ENCODE data around the gene COA3.

Gene COA3

DNA sequence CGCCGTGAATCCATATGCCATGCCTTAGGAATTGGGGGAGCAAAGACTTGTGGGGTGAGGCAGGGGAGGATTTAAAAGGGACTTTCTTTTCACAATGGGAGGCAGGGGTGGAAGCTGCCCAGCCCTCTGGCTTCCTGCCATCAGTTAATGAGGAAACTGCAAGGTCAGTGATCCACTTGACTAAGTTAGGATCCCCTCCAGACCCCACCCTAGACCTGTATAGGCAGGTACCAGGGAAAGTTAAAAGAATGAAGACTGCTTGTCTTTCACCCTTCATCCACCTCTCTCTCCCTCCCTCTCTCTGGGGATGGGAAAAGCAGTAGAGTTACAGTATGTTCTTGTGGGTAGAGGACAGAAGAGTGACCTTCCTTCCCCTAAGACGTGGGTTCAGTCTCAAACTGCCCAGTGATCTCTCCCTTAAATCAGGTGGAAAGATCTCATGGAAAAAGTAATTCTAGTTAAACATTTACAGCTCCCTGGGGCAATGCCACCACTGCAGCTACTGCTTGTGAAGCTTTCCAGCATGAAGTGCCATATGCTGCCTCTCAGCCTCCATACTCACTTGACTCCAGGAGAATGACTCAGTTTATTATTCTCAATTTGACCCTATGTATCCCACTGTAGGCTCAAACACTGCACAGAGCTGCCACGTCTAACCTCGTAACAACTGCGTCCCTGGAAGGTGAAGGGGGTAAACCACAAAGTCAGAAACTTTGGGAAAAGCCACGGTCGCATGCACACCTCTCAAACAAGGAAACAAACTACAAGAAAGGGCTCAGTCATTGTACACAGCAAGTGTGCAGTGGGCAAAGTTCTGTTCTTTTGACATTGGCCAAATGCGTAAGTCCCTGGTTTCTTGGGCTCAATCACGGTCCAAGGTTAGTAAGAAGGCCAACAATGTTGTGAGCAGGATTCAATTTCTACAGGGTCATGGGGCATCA is 1.2 kb downstream of the COA3 start:
- TF ChIP-seq, protein P1, sequence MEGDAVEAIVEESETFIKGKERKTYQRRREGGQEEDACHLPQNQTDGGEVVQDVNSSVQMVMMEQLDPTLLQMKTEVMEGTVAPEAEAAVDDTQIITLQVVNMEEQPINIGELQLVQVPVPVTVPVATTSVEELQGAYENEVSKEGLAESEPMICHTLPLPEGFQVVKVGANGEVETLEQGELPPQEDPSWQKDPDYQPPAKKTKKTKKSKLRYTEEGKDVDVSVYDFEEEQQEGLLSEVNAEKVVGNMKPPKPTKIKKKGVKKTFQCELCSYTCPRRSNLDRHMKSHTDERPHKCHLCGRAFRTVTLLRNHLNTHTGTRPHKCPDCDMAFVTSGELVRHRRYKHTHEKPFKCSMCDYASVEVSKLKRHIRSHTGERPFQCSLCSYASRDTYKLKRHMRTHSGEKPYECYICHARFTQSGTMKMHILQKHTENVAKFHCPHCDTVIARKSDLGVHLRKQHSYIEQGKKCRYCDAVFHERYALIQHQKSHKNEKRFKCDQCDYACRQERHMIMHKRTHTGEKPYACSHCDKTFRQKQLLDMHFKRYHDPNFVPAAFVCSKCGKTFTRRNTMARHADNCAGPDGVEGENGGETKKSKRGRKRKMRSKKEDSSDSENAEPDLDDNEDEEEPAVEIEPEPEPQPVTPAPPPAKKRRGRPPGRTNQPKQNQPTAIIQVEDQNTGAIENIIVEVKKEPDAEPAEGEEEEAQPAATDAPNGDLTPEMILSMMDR (conservative IDR thresholded peaks at IDR 0.05), result no peak
- H3K27ac ChIP-seq, result peak overlapping the region; percentile 77; the same call in 1 of the 2 replicates

DNA sequence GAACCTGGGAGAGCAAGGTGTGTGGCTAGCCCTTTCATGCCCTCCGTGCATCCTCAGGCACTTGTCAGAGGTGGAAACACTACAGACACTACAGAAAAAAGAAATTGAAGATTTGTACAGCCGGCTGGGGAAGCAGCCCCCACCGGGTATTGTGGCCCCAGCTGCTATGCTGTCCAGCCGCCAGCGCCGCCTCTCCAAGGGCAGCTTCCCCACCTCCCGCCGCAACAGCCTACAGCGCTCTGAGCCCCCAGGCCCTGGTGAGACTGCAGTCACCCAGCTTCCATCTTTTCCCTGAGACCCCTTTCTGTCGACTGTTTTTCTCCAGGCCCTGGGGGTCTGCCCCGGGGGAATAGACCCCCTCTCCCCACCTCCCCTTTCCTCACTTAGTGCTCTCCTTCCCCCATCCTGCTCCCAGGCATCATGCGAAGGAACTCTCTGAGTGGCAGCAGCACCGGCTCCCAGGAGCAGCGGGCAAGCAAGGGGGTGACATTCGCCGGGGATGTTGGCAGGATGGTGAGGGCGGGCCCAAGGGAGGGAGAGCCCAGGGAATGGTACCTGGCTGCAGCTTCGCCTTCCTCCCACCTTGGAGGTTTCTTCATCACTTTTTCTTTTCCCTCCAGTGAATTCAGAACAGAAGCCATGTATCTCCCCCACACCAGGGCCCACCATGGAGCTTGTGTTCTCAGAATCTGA is 2.3 kb downstream of the COA3 start:
- no peak overlapping the region for H3K27ac ChIP-seq
- TF ChIP-seq, protein P1 (conservative IDR thresholded peaks at IDR 0.05), result no peak

DNA sequence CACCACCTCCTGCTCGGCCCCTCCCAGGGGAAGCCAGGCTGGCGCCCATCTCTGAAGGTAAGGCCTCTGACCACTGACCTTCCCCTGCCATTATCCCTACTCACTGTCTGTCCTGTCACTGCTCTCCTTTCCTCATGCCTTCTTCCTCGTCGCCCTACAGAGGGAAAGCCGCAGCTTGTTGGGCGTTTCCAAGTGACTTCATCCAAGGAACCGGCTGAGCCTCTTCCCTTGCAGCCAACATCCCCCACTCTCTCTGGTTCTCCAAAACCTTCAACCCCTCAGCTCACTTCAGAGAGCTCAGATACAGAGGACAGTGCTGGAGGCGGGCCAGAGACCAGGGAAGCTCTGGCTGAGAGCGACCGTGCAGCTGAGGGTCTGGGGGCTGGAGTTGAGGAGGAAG is 3.0 kb downstream of the COA3 start:
- TF ChIP-seq, protein P1 (conservative IDR thresholded peaks at IDR 0.05), result no peak
- H3K27ac ChIP-seq, result no peak overlapping the region

DNA sequence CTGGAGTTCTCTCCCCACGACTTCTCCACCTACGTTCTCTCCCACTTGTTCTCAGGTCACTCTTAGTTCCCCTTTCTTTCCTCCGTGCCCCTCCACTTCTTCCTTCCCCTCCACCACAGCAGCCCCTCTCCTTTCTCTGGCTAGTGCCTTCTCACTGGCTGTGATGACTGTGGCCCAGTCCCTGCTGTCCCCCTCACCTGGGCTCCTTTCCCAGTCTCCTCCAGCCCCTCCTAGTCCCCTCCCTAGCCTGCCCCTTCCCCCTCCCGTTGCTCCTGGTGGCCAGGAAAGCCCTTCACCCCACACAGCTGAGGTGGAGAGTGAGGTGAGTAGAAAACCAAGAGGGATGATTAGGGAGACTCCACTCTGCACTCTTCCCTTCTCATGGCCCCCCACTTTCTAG is 3.4 kb downstream of the COA3 start:
- TF ChIP-seq, protein P1 (conservative IDR thresholded peaks at IDR 0.05), result no peak
- no peak overlapping the region for H3K27ac ChIP-seq

DNA sequence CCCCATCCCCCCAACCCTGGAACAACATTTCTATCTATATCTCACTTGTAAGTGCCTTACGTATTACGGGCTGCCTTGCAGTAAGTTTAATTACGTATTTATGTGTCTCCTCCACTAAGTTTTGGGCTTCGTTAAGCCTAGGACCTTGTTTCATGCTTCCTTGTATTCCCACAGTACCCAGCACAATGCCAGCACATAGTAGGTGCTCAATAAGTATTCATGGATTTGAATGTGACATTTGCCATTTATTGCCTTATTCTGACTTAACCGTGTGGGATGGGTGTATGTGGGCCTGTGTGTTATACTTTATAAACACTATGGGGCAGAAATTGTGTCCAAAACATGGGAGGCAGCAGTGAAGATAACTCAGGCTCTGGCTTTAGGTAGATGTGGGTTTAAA is 6.0 kb downstream of the COA3 start:
- H3K27ac ChIP-seq, result no peak overlapping the region
- TF ChIP-seq, protein P1 (conservative IDR thresholded peaks at IDR 0.05), result no peak

DNA sequence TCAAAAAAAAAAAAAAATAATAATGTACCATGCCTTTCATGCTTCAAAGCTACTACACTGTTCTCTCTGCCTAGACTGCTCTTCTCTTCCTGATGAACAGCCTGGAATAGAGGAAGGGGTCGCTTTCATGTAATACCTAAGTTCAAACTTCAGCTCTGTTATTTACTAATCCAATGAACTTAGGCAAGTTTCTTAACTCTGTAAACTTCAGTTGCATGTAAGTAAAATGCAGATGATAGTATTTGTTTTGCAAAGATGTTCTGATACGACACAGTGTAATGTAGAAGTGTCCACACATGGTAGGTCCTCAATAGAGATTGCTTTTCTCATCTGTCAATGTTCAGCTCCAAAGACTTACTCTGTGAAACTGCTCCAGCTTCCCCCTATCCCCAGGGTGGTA is 6.6 kb downstream of the COA3 start:
- TF ChIP-seq, protein P1 (conservative IDR thresholded peaks at IDR 0.05), result no peak
- no peak overlapping the region for H3K27ac ChIP-seq

DNA sequence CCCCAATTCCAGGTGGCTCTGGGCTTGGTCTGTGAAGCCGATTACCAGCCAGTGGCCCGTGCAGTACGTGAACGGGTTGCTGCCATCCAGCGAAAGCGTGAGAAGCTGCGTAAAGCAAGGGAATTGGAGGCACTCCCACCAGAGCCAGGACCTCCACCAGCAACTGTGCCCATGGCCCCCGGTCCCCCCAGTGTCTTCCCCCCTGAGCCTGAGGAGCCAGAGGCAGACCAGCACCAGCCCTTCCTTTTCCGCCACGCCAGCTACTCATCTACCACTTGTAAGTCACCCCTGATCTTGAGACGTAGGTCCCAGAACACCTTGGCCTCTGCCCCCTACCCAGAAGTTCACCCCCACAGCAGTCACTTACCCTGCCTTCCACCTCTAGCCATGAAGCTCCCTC is 11.2 kb downstream of the COA3 start:
- TF ChIP-seq, protein P1 (conservative IDR thresholded peaks at IDR 0.05), result no peak
- no peak overlapping the region for H3K27ac ChIP-seq
